KOPT-K1 (cell line): ENCODE data around the gene PLA2G7.
"Not testable (repeated sequence)": the region's sequence is repeated elsewhere in the genome, so short reads cannot be mapped to it uniquely, and the experiment has no call there.

Experiments used
- H3K27ac ChIP-seq: fragments of 200-600 bp; sonication (generic); 2 replicates; pipeline ENCODE4 v1.5.1; 2016; ENCODE audit warnings: antibody characterized with exemption, mild to moderate bottlenecking, low read depth, low read length; ENCODE audit not compliant: poor library complexity, severe bottlenecking
- H3K36me3 ChIP-seq: fragments of 200-600 bp; sonication (generic); 2 replicates; pipeline ENCODE4 v1.5.1; 2017; ENCODE audit warnings: antibody characterized with exemption, mild to moderate bottlenecking, low read length, moderate library complexity; ENCODE audit not compliant: insufficient read depth
- H3K9me3 ChIP-seq: fragments of 200-600 bp; sonication (generic); 2 replicates; pipeline ENCODE4 v1.5.1; 2017; ENCODE audit warnings: antibody characterized with exemption, low read length, mild to moderate bottlenecking; ENCODE audit not compliant: insufficient read depth, poor library complexity, severe bottlenecking

The PLA2G7 gene

DNA sequence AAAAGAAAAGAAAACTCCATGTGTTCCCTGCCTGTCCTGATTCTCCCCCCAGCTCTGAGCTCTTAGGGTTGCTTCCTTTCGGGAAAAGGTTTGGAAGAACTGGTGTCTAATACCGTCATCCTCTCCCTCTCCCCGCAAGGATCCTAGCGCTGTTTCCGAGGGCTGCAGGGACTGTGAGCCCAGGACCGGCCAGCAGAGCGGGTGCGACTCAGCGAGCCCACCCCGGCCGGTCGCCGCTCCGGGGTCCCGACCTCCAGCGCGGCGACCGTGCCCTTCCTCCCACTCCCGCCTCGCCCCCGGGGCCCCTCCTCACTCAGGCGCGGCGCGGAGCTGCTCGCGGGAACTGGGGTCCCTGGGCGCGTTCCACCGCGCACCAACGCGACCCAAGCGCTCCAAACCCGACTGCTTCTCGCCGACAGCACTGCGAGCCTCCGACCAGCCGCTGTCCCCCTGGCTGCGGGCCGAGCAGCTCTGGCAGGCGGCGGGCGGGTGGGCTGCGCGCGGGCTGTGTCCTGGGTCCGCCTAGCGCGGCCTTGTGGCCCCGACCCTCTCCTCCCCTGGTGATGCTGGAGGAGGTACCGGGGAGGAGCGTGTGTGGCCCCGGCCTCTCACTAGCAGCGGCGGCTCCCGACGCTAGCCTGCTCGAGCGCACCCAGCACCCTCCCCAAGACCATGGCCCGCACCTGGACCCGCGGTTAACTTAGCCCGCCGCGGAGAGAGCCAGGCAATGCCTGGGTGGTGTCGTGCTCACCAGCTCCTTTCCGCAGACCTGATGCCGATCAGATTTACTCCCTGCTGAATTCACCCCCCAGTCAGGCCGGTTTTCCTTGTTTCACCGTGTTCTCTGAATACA lies at the start of gene PLA2G7:
TSS of gene PLA2G7 (minus strand) at position 509 of the 853 bp plus-strand sequence. CDS start 12,484 bp downstream, outside the sequence.
- Histone ChIP-seq H3K36me3 (no peaks in the 10 kb centered on the region), H3K9me3 (no peaks in the 10 kb centered on the region), H3K27ac (no peak within 1 kb of the TSS)

GRCh38 chr6:46784535-46784934 lies 49.4 kb upstream of the PLA2G7 start:
- Histone ChIP-seq H3K27ac (no peak overlapping the region), H3K36me3 (no peaks in the 10 kb centered on the region), H3K9me3 (no peaks in the 10 kb centered on the region)

DNA sequence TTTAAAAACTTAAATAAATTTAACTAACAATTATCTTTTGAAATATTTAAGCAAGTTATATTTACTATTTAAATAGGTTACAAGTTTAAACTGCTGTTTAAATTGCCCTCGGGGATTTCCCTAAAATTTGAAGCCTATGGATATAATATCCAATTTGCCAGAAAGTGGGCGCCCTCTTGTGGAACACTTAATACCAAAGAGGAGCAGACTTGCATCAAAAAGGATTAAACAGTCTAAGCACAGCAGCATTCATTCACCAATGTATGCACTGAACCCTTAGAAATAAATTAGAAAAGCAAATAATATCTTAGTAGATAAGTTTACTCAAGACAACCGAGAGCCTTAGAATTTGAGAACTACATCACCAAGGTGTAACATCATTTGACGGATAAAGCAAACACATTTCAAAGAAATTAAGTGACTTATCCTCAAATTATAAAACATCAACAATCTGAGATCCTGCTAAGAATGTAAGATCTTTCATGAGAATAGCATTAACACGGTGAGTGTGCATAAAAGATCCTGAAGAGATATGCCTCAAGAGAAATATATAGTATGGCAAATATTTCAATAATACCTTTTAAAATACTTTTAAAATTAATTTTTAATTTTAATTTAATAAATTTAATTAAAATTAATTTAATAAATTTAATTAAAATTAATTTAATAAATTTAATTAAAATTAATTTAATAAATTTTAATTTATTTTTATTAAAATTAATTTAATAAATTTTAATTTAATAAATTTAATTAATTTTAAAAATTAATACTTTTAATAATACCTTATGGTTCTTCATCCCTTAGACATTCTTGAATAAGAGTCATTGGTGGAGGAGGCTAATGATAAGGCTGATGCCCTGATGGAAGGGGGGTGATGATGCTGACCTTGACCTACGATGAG lies 46.6 kb upstream of the PLA2G7 start:
- Histone ChIP-seq H3K9me3 (no peaks in the 10 kb centered on the region), H3K27ac (no peak overlapping the region), H3K36me3 (no peaks in the 10 kb centered on the region)

DNA sequence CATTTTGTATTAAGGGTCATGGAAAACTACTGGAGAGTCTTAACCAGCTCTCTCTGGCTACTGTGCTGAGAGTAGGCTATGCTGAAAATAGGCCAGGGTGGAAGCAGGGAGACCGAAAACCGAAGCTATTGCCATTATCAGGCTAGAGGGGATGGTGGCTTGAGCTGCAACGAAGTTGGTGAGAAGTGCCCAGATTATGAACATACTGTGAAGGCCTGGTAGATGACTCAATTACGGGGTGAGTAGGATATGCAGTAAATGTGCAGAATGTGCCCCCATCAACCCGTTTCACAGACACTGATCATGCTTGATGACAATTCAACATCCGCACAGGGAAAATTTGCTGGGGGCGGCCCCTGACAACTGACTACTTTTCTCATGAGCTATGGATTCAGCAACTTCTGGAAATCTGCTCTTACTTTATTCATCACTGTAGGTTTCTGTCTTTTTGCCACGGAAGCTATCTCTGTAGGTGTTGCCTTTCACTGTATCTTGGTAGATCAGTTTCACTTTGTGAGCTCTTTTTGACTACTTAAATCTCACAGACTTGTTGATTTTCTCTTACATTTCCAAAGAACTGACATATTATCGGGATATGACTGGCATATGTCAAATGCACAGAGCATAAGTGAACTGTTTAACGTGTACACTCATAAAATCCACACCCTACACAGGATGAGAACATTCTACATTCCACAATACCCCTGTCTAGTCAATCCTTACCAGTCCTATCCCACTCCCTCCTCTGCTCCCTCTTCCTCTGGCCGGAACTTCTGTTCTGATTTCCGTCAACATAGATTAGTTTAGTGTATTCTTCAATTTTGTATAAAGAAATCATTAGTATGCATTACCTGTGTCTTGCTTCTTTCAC lies 42.5 kb upstream of the PLA2G7 start:
- Histone ChIP-seq H3K36me3 (no peaks in the 10 kb centered on the region), H3K9me3 (no peaks in the 10 kb centered on the region)

GRCh38 chr6:46776070-46776712 lies 41.0 kb upstream of the PLA2G7 start:
- Histone ChIP-seq H3K36me3 (no peaks in the 10 kb centered on the region), H3K27ac (no peak overlapping the region), H3K9me3 (no peaks in the 10 kb centered on the region)

More for the DNA sequence above, 42.5 kb upstream of the PLA2G7 start:
- no peak overlapping the region for H3K27ac ChIP-seq

GRCh38 chr6:46774736-46775135 lies 39.6 kb upstream of the PLA2G7 start:
- not testable (repeated sequence) for H3K27ac ChIP-seq, H3K9me3 ChIP-seq, H3K36me3 ChIP-seq

- no peaks in the 10 kb centered on the region for H3K9me3 ChIP-seq
- H3K36me3 ChIP-seq: no peaks in the 10 kb centered on the region
- no peak overlapping the region for H3K27ac ChIP-seq
Observed at GRCh38 chr6:46773201-46773855, 38.2 kb upstream of the PLA2G7 start.

DNA sequence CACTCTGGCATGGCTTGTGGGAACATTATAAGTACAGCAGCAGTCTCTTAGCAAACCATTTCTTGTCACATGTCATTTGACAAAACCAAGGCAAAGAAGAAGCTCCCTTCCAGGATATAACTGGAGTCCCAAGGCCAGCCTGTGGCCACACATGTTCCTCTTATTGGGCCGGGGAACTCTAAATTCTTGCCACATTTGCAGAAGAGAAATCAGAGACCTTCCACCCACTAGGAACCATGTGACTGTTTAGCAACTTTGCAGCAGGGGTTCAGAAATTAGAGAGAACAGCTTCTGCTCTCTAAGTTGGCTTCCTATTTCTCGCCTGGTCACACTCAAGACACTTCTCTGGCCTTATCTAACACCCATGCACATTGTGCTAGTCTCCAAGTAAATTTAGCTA lies 37.6 kb upstream of the PLA2G7 start:
- Histone ChIP-seq H3K36me3 (no peaks in the 10 kb centered on the region), H3K9me3 (no peaks in the 10 kb centered on the region), H3K27ac (no peak overlapping the region)

- Histone ChIP-seq H3K27ac (no peak overlapping the region), H3K36me3 (no peaks in the 10 kb centered on the region)
Observed at GRCh38 chr6:46772016-46772415, 36.8 kb upstream of the PLA2G7 start.

GRCh38 chr6:46764961-46765360 lies 29.8 kb upstream of the PLA2G7 start:
- no peaks in the 10 kb centered on the region for H3K36me3 ChIP-seq
- H3K9me3 ChIP-seq: no peaks in the 10 kb centered on the region
- no peak overlapping the region for H3K27ac ChIP-seq

More at GRCh38 chr6:46772016-46772415, 36.8 kb upstream of the PLA2G7 start:
- H3K9me3 ChIP-seq: no peaks in the 10 kb centered on the region

DNA sequence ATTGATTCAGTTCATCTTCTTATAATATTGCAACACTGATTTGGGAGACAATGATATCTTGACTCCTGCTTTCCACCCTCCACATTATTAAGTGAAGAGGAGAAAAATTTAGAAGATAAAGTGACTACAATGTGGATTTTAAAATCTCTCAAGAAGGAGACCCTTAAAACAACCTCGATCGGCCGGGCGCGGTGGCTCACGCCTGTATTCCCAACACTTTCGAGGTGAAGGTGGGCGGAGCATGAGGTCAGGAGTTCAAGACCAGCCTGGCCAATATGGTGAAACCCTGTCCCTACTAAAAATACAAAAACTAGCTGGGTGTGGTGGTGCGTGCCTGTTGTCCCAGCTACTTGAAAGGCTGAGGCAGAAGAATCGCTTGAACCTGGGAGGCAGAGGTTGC lies 29.1 kb upstream of the PLA2G7 start:
- H3K36me3 ChIP-seq, H3K27ac ChIP-seq, H3K9me3 ChIP-seq: not testable (repeated sequence)

- Histone ChIP-seq H3K9me3 (no peaks in the 10 kb centered on the region), H3K27ac (no peak overlapping the region), H3K36me3 (no peaks in the 10 kb centered on the region)
Observed at GRCh38 chr6:46763466-46763865, 28.3 kb upstream of the PLA2G7 start.

DNA sequence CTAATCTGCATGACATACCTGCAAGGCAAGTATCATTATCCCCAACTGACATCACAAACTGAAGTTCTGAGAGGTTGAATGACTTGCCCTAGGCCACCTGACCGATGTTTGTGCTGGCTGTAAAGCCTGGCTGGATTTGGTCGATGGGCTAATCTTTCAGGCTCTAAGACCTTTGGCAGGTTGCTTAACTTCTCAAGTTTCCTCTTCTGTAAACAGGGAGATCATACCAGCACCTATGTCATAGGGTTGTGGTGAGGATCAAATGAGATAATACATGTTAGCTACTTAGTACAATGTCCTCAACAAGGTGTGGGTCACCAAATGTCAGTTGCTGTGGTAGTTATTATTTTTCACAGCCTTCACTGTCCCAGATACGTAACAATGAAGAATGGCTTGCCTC lies 25.8 kb upstream of the PLA2G7 start:
- Histone ChIP-seq H3K9me3 (no peaks in the 10 kb centered on the region), H3K36me3 (no peaks in the 10 kb centered on the region), H3K27ac (no peak overlapping the region)
